Central memory CD8-positive, alpha-beta T cell (primary cell): Measurements from ENCODE around the gene IER3.

Experiments
- ATAC-seq: fragments of 150-1000 bp; cut with Tn5 transposase; replicated peaks from 2 replicates; pipeline ENCODE4 v1.10.0; 2022; ENCODE audit warnings: mild to moderate bottlenecking, moderate FRiP score, moderate number of reproducible peaks; ENCODE audit not compliant: poor library complexity, severe bottlenecking; ENCODE audit errors: extremely low read depth
- DNase-seq, 2 donors: peaks; one replicate each; pipeline ENCODE4 v3.0.0; 2021; ENCODE audit warnings: low spot score in 2 of 2
- H3K27ac Mint-ChIP-seq: one replicate; pipeline ENCODE4 v1.8.0; 2022; ENCODE audit warnings: low read depth, mild to moderate bottlenecking, moderate library complexity, mixed read lengths
- H3K27me3 Mint-ChIP-seq: one replicate; pipeline ENCODE4 v1.8.0; 2022; ENCODE audit warnings: mixed read lengths
- H3K36me3 Mint-ChIP-seq: one replicate; pipeline ENCODE4 v1.8.0; 2022; ENCODE audit warnings: mild to moderate bottlenecking, moderate library complexity, mixed read lengths; ENCODE audit not compliant: insufficient read depth
- H3K4me1 Mint-ChIP-seq: one replicate; pipeline ENCODE4 v1.8.0; 2022; ENCODE audit warnings: mixed read lengths
- H3K4me3 Mint-ChIP-seq: one replicate; pipeline ENCODE4 v1.8.0; 2022; ENCODE audit warnings: mild to moderate bottlenecking, moderate library complexity, mixed read lengths
- H3K9me3 Mint-ChIP-seq: one replicate; pipeline ENCODE4 v1.8.0; 2022; ENCODE audit warnings: mixed read lengths

IER3 gene, protein sequence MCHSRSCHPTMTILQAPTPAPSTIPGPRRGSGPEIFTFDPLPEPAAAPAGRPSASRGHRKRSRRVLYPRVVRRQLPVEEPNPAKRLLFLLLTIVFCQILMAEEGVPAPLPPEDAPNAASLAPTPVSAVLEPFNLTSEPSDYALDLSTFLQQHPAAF

DNA sequence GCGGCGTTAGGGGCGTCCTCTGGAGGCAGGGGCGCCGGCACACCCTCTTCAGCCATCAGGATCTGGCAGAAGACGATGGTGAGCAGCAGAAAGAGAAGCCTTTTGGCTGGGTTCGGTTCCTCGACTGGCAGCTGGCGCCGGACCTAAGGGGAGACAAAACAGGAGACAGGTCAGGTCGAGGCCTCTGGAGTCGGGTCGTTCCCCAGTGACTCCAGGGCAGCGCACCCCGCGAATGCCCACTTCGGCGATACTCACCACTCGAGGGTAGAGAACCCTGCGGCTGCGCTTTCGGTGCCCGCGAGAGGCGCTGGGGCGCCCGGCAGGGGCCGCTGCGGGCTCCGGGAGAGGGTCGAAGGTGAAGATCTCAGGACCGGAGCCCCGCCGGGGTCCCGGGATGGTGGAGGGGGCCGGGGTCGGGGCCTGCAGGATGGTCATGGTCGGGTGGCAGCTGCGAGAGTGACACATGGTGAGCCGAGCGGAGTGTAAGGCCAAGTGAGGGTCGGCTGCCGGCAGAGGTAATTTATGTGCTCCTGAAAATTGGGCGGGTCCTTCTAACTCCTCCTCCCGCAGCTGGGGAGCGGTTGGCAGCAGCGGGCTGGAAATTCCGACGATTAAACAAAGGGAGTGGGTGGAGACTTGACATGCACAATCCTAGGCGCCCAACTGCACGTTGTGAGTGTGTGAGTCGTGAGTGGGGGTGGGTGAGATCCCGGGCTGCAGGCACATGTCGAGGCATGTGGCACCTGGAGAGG lies at the start of gene IER3:
Gene IER3, minus strand, starts transcription at position 494 of the 752 bp plus-strand sequence. Its CDS starts 29 bp downstream, at position 465.
- ATAC-seq = peak; percentile 45
- Mint-ChIP-seq H3K9me3 (no peaks in the 10 kb centered on the region), H3K27ac (peak within 1 kb of the TSS; percentile 95), H3K27me3 (no peaks in the 10 kb centered on the region), H3K36me3 (peaks cover 39% of the 10 kb centered on the region), H3K4me3 (peak within 1 kb of the TSS; percentile 91), H3K4me1 (peaks cover 35% of the 10 kb centered on the region)
- DNase-seq = peak; percentile 45 to 51

DNA sequence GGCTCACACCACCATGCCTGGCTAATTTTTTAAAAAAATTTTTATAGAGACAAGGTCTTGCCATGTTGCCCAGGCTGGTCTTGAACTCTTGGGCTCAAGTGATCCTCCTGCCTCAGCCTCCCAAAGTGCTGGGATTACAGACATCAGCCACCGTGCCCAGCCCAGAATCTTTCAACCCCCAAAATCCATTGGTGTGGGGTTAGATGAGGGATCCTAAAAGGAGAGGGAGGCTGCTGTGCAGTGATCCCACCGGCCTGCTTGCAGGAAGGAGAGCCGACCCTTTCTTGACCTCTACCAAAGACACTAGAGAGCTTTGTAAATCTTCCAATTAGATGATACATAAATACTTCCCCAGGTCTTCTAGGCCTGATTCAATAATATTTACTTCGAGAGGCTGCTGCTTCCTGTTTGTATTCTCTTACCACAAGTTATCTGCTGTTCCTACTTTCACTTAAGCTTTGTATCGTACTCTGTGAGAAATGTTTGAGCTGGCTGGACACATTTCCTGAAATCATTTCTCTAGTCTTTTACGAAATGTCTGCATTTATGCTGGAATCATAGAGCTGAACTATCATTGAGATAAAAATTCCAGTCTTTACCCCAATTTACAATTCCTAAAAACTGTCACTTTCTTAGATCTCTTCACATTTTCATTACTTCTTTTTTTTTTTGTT lies 49.3 kb upstream of the IER3 start:
- Mint-ChIP-seq H3K36me3 (peaks cover 7% of the 10 kb centered on the region), H3K27me3 (no peaks in the 10 kb centered on the region), H3K4me1 (peaks cover 15% of the 10 kb centered on the region), H3K4me3 (peak overlapping the region; percentile 69), H3K27ac (peak overlapping the region; percentile 99), H3K9me3 (no peaks in the 10 kb centered on the region)
- DNase-seq = peak in 1 of 2 donors; percentile 11
- peak; percentile 97 for ATAC-seq

DNA sequence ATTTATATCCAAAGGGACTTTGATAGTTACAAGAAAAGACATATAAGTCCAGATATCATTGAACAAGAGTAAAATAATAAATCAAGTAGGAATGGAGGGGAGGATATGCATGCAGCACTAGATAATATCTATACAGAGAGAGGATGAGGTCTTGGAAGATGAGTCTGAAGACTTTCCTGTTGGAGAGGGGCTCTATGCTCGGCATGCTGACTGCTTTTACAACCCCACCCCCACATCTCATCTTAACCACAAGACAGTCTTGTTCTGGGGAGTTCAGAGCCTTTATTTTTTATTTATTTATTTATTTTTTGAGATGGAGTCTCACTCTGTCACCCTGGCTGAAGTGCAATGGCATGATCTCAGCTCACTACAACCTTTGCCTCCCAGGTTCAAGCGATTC lies 48.4 kb upstream of the IER3 start:
- DNase-seq = no peak
- Mint-ChIP-seq H3K4me1 (peaks cover 15% of the 10 kb centered on the region), H3K27ac (peak overlapping the region; percentile 99), H3K4me3 (no peak overlapping the region), H3K27me3 (no peaks in the 10 kb centered on the region), H3K36me3 (peaks cover 5% of the 10 kb centered on the region), H3K9me3 (no peaks in the 10 kb centered on the region)
- ATAC-seq = no peak

DNA sequence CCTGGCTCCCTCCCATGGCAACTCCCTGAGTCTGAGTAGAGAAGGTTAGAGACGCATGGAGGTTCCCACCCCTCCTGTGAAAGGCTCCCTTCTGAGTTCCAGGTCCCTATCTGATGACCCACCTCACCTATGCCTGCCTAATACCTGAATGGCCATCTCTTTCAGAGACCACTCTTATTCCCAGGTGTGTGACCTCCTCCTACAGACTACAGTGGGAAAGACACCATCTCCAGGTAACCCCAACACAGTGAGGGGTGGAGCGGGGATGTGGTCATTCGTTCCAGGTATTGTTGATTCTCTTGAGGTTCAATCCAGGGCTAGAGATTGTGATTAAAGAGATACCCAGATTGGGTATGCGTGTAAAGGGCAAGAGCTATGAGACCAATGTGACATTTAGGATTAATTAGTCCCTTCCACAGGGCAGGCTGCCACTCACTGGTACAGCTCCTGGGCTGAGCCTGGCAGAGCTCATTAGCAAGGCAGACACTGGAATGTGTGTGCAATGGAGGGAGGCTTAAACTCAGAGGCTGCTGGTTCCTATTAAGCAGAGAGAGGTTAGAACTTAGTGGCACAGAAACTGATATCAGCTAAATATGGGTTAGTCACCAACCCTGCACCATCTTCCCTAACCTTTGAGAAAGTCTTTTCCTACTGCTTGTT lies 46.5 kb upstream of the IER3 start:
- Mint-ChIP-seq H3K9me3 (no peaks in the 10 kb centered on the region), H3K27ac (no peak overlapping the region), H3K36me3 (peaks cover 5% of the 10 kb centered on the region), H3K4me1 (peaks cover 15% of the 10 kb centered on the region), H3K27me3 (no peaks in the 10 kb centered on the region), H3K4me3 (no peak overlapping the region)
- DNase-seq = no peak
- ATAC-seq = no peak

DNA sequence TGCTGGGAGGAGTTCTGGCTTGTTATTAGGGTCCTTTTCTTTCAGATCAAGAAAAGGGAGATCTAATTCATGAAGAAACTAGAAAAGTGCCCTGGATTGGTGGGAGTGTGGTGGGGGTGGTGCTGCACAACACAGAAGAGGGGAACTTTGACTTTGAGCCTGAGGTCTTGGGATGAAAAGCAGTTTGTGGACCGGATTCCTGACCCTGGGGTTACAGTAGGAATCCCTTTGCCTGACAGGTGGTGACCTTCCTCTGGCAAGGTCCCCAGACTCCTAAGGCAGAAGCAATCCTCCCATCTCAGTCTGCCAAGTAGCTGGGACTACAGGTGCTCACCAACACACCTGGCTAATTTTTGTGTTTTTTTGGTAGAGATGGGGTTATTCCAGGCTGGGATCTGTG lies 45.3 kb upstream of the IER3 start:
- H3K27me3 Mint-ChIP-seq = no peaks in the 10 kb centered on the region
- ATAC-seq (no peak), DNase-seq (no peak)
- no peaks in the 10 kb centered on the region for H3K9me3 Mint-ChIP-seq
- no peak overlapping the region for H3K4me3 Mint-ChIP-seq
- peaks cover 5% of the 10 kb centered on the region for H3K36me3 Mint-ChIP-seq
- H3K27ac Mint-ChIP-seq = no peak overlapping the region
- H3K4me1 Mint-ChIP-seq = peaks cover 22% of the 10 kb centered on the region

DNA sequence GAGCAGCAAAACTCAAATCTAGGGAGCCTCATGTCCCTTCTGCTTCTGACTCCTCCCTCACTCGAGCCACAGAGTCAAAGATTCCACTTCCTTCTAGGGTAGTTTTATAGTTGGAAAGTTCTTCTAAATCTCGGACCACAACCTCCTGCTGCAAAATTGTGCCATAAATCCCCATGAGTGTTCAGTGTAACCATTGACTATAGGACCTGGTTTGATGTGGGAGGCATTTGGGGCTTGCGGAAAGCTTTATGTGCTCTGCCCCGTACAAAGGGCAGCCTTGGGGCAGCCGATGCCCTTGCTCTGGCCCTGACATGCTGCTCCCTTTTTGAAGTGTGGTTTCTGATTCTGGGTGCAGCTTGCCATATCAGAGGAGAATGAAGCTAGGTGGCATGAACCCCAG lies 43.6 kb upstream of the IER3 start:
- no peak overlapping the region for H3K27ac Mint-ChIP-seq
- DNase-seq (no peak), ATAC-seq (no peak)
- peaks cover 11% of the 10 kb centered on the region for H3K4me1 Mint-ChIP-seq
- H3K36me3 Mint-ChIP-seq = no peaks in the 10 kb centered on the region
- H3K9me3 Mint-ChIP-seq = no peaks in the 10 kb centered on the region
- H3K4me3 Mint-ChIP-seq = no peak overlapping the region
- no peaks in the 10 kb centered on the region for H3K27me3 Mint-ChIP-seq

DNA sequence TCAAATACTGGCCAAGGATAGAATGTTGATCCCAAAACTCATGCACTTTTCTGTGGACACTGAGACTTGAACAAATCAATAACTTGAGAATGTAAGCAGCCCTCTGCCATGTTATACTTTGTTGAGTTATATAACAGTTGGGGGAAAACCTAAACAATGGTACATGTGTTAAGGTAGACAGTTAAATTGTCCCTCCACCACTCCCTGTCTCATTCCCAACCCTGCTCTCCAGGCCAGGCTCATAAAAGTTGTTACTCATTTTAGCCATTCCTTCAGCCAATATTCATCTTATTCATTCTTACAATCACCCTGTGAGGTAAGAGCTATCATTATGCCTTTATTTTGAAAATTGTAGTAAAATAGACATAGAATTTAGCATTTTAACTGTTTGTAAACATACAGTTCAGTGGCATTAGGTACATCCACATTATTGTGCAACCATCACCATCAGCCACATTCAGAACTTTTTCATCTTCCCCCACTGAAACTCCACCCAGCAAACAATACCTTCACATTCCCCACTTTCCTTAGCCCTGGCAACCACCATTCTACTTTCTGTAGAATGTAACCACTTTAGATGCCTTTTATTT lies 38.2 kb upstream of the IER3 start:
- Mint-ChIP-seq H3K4me1 (peaks cover 11% of the 10 kb centered on the region), H3K36me3 (no peaks in the 10 kb centered on the region), H3K27ac (peak overlapping the region; percentile 17), H3K9me3 (no peaks in the 10 kb centered on the region), H3K27me3 (no peaks in the 10 kb centered on the region), H3K4me3 (no peak overlapping the region)
- DNase-seq (no peak), ATAC-seq (no peak)

DNA sequence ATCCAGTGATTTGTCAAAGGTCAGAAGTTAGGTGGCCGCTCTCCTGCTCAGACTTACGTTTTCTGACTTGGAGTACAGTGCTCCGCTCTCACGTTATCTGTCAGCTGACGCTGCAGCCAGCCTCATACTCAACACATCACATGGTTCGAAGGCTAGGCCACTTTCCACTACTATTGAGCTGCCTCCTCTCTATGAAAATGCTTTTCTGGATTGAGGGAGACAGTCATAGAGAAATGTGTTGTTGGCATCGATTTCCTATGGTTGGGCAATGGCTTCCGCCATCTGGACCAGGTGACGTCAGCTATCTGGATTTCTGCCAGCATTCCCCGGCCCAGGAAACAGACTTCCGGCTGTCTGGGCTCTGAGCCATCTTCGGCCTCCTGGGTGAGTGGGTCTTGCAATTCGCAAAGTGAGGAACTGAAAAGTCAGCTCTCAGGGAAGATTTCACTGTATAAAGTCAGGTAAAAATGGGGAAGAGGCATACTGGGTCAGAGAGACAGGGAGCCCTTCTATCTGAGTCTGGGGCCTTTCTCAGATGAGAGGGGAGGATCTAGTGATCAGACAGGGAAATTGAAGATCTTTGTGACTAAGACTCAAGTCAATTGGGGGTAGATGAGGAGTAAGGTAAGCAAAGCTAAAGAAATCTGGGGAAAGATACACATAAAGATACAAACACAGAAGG lies 37.5 kb upstream of the IER3 start:
- no peak overlapping the region for H3K27ac Mint-ChIP-seq
- H3K27me3 Mint-ChIP-seq = no peaks in the 10 kb centered on the region
- ATAC-seq (no peak), DNase-seq (no peak)
- H3K4me3 Mint-ChIP-seq = no peak overlapping the region
- no peaks in the 10 kb centered on the region for H3K36me3 Mint-ChIP-seq
- peaks cover 11% of the 10 kb centered on the region for H3K4me1 Mint-ChIP-seq
- no peaks in the 10 kb centered on the region for H3K9me3 Mint-ChIP-seq

DNA sequence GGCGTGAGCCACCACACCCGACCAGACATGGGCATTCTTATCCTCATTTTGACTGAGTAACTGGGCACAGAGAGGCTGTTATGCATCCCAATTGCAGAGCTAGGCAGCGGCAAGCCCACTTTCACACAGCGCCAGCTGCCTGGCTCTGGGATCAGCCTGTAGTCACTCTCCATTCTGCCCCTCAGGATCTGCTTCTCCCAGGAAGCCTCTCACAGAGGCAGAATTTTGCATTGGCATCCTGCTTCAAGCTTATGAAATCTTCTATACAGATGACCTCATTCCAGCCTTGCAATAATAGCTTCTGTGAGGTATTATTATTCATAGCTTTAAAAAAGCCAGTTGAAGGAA lies 37.0 kb upstream of the IER3 start:
- Mint-ChIP-seq H3K36me3 (no peaks in the 10 kb centered on the region), H3K27me3 (no peaks in the 10 kb centered on the region)

DNA sequence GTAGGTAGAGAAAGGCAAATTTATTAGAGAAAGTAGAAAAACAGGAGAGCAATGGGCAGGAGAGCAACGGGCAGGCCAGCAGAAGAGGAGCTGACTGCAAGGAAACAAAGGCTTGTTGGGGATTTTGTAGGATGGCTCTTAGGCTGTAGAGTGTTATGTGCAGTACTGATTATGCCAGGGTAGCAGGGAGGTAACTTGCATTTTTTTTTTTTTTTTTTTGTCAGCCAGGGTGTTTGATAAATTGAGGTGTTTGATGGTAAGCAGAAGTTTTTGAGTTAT lies 36.2 kb upstream of the IER3 start:
- H3K36me3 Mint-ChIP-seq = no peaks in the 10 kb centered on the region
- ATAC-seq = no peak
- H3K27me3 Mint-ChIP-seq = no peaks in the 10 kb centered on the region
- no peaks in the 10 kb centered on the region for H3K9me3 Mint-ChIP-seq
- no peak overlapping the region for H3K4me3 Mint-ChIP-seq
- peaks cover 11% of the 10 kb centered on the region for H3K4me1 Mint-ChIP-seq
- H3K27ac Mint-ChIP-seq = no peak overlapping the region
- DNase-seq = no peak

More for the DNA sequence above, 37.0 kb upstream of the IER3 start:
- no peak overlapping the region for H3K27ac Mint-ChIP-seq
- H3K4me1 Mint-ChIP-seq = peaks cover 11% of the 10 kb centered on the region
- no peaks in the 10 kb centered on the region for H3K9me3 Mint-ChIP-seq
- ATAC-seq (no peak), DNase-seq (no peak)
- H3K4me3 Mint-ChIP-seq = no peak overlapping the region

DNA sequence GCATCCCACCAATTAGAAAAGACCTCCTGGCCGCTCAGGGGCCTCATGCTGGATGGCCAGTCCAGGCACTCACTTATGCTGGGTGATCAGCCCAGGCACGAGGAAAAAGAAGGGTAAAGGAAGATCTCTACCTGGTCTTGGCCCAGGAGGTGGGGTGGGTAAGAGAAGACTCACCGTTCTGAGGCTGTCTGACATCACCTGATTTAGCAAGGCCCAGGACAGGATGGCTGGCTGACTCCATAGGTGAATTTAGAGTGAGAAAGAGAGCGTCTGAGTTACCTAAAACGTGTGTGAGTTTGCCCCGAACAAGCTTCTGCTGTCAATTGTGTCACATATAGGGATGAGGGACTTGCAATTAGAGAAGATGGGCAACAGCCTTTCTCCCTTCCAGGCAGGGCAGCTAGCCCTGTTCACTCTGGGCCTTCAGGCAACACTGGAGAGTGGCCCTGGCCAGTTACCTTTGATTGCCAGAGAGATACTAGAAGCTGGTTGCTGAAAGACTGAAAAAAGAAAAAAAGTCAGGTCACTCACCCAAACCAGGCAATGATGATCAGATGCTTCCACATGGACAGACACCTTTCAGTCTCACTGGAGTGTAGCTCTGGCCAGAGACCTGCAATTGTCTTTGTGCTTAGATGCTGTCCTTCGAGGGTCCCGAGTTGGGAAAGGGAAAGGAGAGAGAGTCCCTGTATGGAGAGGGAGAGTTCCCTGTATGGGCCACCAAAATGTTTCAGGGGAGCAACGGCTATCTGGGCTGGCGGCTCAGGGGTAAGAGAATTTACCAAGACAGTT lies 35.7 kb upstream of the IER3 start:
- Mint-ChIP-seq H3K27me3 (no peaks in the 10 kb centered on the region), H3K4me3 (no peak overlapping the region), H3K9me3 (no peaks in the 10 kb centered on the region), H3K4me1 (peaks cover 6% of the 10 kb centered on the region), H3K27ac (no peak overlapping the region), H3K36me3 (no peaks in the 10 kb centered on the region)
- ATAC-seq (no peak), DNase-seq (no peak)
